ENCODE results near the gene PLA1A.

PLA1A gene

DNA sequence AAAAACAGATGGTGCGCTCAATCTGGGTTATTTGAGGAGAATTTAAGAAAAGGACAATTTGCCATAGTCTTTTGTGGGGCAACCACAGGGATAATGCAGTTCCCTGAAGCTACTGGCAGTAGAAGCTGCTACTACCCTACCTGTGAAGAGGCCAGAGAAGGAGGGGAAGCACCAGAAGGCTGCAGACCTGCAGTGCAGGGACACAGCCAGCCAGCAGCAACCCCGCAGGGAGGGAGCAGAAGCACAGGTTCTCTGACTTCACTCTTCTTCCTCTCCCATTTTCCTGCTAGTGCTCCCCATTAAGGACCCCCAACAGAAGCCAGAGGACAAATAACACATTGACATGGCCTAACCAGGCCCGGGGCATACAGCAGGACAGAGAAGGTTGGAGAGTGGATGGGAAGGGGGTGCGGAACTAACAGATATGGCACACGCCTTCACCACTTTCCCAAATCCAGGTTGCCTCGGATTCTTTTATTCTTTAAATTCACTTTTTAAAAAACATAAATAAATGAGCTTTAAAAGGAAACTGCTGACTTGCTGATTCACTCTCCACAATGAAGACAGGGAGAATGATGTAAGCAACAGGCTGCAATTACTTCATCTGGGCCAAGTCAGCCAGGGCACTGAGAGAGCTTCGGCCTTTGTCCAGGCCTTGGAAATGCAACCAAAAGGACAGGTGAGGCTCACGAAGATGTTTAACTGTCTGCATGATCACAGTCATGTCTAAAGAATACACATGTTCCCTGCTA is 32.6 kb downstream of the PLA1A start:
- no peak overlapping the region for H3K27ac ChIP-seq
- TF ChIP-seq CTCF (IDR thresholded peaks at IDR 0.05; ENCODE audit: low read depth, low read length), result peak; percentile 8; the same call in 1 of the 2 replicates
- DNase-seq, result no peak

DNA sequence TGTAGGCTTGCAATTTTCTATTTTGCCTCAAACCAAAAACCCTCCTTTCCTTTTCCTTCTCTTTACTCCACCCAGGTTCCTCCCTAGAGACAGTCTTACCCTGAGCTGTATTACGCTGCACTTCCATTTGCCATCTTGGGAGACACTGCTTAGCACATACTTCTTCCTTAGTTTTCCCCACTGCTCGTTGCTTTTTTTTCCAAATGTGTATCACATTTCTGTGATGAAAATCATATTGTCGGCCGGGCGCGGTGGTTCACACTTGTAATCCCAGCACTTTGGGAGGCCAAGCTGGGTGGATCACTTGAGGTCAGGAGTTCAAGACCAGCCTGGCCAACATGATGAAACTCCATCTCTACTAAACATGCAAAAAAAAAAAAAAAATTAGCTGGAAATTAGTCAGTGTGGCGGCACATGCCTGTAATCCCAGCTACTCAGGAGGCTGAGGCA is 33.2 kb downstream of the PLA1A start:
- Histone ChIP-seq H3K27me3 (ENCODE audit: insufficient read depth, low read depth, severe bottlenecking) (no peaks in the 10 kb centered on the region), H3K4me3 (ENCODE audit: low read depth, low read length) (no peak overlapping the region), H3K36me3 (no peaks in the 10 kb centered on the region), H3K27ac (no peak overlapping the region), H3K9me3 (ENCODE audit: severe bottlenecking) (no peaks in the 10 kb centered on the region)
- no peak for TF ChIP-seq CTCF (IDR thresholded peaks at IDR 0.05; ENCODE audit: low read depth, low read length)
- no peak for DNase-seq

More for the DNA sequence above, 32.6 kb downstream of the PLA1A start:
- Histone ChIP-seq H3K27me3 (ENCODE audit: insufficient read depth, low read depth, severe bottlenecking) (no peaks in the 10 kb centered on the region), H3K4me3 (ENCODE audit: low read depth, low read length) (no peak overlapping the region), H3K9me3 (ENCODE audit: severe bottlenecking) (no peaks in the 10 kb centered on the region), H3K36me3 (no peaks in the 10 kb centered on the region)

DNA sequence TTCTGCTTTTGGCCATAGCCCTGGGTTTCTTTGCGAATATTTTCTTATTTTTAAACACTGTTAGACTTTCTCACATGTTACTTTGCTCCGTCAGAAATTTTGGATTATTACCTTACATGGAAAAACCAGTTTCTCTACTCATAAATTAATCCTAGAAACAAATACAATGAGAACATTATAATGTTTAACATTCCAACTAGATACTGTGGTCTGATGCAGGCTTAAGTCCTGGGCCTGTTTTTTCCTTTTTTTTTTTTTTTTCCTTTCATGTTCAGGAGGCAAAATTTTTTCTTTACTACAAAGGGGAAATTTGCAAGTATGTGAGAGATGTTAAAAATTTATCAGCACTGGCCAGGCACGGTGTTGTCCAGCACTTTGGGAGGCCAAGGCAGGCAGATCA is 33.8 kb downstream of the PLA1A start:
- Histone ChIP-seq H3K9me3 (ENCODE audit: severe bottlenecking) (no peaks in the 10 kb centered on the region), H3K27me3 (ENCODE audit: insufficient read depth, low read depth, severe bottlenecking) (no peaks in the 10 kb centered on the region), H3K27ac (no peak overlapping the region), H3K36me3 (no peaks in the 10 kb centered on the region), H3K4me3 (ENCODE audit: low read depth, low read length) (no peak overlapping the region)
- DNase-seq, result no peak
- TF ChIP-seq CTCF (IDR thresholded peaks at IDR 0.05; ENCODE audit: low read depth, low read length), result no peak

DNA sequence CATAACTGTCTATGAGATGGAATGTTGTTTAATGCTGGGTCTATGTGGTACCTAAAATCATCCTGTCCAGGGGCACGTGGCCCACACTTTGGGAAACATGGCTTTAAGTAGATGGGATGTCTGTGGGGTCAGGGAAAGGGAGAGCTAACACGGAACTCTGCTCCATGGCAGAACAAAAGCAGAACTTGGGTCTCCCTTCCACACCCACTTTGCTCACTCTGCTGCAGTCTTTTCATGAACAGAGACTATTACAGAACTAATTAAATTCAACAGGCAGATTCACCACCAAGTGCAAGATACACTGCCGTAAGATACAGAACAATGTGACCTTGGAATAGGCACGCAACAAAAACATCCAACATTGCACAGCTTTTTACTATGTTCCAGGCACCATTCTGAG is 34.5 kb downstream of the PLA1A start:
- H3K36me3 ChIP-seq, result no peaks in the 10 kb centered on the region
- H3K9me3 ChIP-seq (ENCODE audit: severe bottlenecking), result no peaks in the 10 kb centered on the region
- no peaks in the 10 kb centered on the region for H3K27me3 ChIP-seq (ENCODE audit: insufficient read depth, low read depth, severe bottlenecking)
- H3K27ac ChIP-seq, result no peak overlapping the region
- no peak for DNase-seq
- no peak overlapping the region for H3K4me3 ChIP-seq (ENCODE audit: low read depth, low read length)
- no peak for TF ChIP-seq CTCF (IDR thresholded peaks at IDR 0.05; ENCODE audit: low read depth, low read length)

GRCh38 chr3:119632829-119633228 is 35.1 kb downstream of the PLA1A start:
- H3K9me3 ChIP-seq (ENCODE audit: severe bottlenecking), result no peaks in the 10 kb centered on the region
- no peak overlapping the region for H3K4me3 ChIP-seq (ENCODE audit: low read depth, low read length)
- no peak for DNase-seq
- no peaks in the 10 kb centered on the region for H3K36me3 ChIP-seq
- H3K27ac ChIP-seq, result no peak overlapping the region
- H3K27me3 ChIP-seq (ENCODE audit: insufficient read depth, low read depth, severe bottlenecking), result no peaks in the 10 kb centered on the region
- TF ChIP-seq CTCF (IDR thresholded peaks at IDR 0.05; ENCODE audit: low read depth, low read length), result no peak

DNA sequence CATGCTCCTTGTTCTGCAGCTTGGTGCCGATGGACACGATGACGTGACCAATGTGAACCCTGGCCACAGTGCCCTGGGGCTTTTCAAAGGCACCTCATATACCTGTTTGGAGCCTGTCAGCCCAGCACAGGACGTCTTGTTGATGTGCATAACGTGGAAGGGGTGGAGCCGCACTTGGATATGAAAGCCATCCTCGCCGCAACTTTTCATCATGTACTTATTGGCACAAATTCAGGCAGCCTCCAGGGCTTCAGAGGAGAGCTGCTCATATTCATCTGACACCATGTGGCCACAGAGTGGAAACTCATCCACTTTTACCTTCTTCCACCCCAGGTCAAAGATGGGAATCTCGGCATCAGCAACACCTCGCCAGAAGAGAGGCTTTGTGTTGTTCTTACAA is 38.0 kb downstream of the PLA1A start:
- H3K4me3 ChIP-seq (ENCODE audit: low read depth, low read length), result no peak overlapping the region
- H3K27me3 ChIP-seq (ENCODE audit: insufficient read depth, low read depth, severe bottlenecking), result no peaks in the 10 kb centered on the region
- H3K9me3 ChIP-seq (ENCODE audit: severe bottlenecking), result no peaks in the 10 kb centered on the region
- H3K27ac ChIP-seq, result no peak overlapping the region
- H3K36me3 ChIP-seq, result no peaks in the 10 kb centered on the region
- no peak for DNase-seq
- TF ChIP-seq CTCF (IDR thresholded peaks at IDR 0.05; ENCODE audit: low read depth, low read length), result no peak
